SU-DHL-6 (cell line): Measurements from ENCODE around the gene S1PR2.

Experiments
- EZH2phosphoT487 ChIP-seq: fragments of 200-600 bp; sonication (generic), shearing (Covaris generic); conservative IDR thresholded peaks from 2 replicates; pipeline ENCODE4 v1.6.1; 2018; ENCODE audit warnings: mild to moderate bottlenecking, antibody characterized with exemption, low read length, moderate library complexity, mixed read lengths
- TF ChIP-seq, protein P1 (sequence below): fragments of 200-600 bp; sonication (generic); IDR thresholded peaks from one replicate; pipeline ENCODE4 v1.5.1; 2017; ENCODE audit warnings: antibody characterized with exemption, mild to moderate bottlenecking, low read length, moderate library complexity; ENCODE audit not compliant: insufficient read depth, poor library complexity, severe bottlenecking

DNA sequence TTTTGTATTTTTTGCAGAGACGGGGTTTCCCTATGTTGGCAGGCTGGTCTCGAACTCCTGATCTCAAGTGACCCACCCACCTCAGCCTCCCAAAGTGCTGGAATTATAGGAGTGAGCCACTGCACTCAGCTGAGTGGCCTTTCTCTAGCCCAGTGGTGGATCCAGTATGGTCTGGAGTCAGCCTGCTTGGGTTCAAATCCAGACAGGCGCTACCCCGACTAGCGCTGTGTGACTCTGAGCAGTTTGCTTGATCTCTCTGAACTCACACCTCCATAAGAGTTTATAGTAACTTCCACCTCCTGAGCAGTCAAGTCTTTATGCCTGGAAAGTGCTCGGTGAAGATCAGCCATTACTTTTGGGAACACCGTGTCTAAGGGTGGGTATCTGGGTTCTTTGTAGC is 10.4 kb downstream of the S1PR2 start:
- TF ChIP-seq, protein P1, sequence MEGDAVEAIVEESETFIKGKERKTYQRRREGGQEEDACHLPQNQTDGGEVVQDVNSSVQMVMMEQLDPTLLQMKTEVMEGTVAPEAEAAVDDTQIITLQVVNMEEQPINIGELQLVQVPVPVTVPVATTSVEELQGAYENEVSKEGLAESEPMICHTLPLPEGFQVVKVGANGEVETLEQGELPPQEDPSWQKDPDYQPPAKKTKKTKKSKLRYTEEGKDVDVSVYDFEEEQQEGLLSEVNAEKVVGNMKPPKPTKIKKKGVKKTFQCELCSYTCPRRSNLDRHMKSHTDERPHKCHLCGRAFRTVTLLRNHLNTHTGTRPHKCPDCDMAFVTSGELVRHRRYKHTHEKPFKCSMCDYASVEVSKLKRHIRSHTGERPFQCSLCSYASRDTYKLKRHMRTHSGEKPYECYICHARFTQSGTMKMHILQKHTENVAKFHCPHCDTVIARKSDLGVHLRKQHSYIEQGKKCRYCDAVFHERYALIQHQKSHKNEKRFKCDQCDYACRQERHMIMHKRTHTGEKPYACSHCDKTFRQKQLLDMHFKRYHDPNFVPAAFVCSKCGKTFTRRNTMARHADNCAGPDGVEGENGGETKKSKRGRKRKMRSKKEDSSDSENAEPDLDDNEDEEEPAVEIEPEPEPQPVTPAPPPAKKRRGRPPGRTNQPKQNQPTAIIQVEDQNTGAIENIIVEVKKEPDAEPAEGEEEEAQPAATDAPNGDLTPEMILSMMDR = no peak
- TF ChIP-seq EZH2phosphoT487 = no peak
